Gastroesophageal sphincter (tissue), 3 donors: ENCODE results near the gene MIS18A.

Experiments used
- CTCF ChIP-seq, 4 experiments: fragments of 200-600 bp in 2 of 4; fragments of 450-650 bp in 2 of 4; sonication (generic) in 1 of 4; IDR thresholded peaks; one replicate each; pipeline ENCODE4 v1.5.1; 2017 to 2019; ENCODE audit warnings: antibody characterized with exemption in 4 of 4, mild to moderate bottlenecking in 2 of 4, moderate library complexity in 2 of 4
- EP300 ChIP-seq: sonication (generic); formaldehyde crosslinking; IDR thresholded peaks from one replicate; pipeline ENCODE4 v1.6.1; 2017; ENCODE audit warnings: antibody characterized with exemption, mild to moderate bottlenecking
- POLR2A ChIP-seq, 2 donors: fragments of 450-650 bp; IDR thresholded peaks; one replicate each; pipeline ENCODE4 v1.6.1; 2017; ENCODE audit warnings: antibody characterized with exemption in 2 of 2, mild to moderate bottlenecking in 2 of 2, moderate library complexity in 1 of 2
- POLR2AphosphoS5 ChIP-seq: sonication (generic); formaldehyde crosslinking; IDR thresholded peaks from one replicate; pipeline ENCODE4 v1.6.1; 2017; ENCODE audit warnings: antibody characterized with exemption

DNA sequence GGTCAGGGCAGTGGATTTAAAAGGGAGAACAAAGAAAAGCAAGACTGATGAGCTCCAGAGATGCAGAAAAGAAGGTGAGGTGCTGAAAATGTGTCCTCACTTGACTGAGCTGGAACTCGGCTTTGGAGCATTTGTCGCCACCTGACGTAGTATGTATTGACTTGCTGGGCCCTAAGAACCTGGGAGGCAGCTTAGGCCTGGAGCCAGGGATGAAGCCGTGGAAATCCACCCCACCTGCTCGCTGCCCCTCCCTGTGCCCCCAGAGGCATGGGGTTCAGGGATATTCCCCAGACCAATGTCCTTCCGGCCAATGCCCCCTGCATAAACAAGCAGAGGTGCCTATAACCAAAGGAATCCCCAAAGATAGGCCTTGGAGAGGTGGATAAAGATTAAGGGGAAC lies 34.1 kb upstream of the MIS18A start:
- TF ChIP-seq EP300 (no peak), CTCF (IDR thresholded peaks at IDR 0.05) (no peak), POLR2A (IDR thresholded peaks at IDR 0.05) (no peak), POLR2AphosphoS5 (no peak)
